AML-193 (cell line): ENCODE results near the gene FXN.

ENCODE experiments used
- DNase-seq, 2 experiments: peaks; one replicate each; lab custom pipeline; 2025; lab: John Stamatoyannopoulos, UW

FXN gene

GRCh38 chr9:69141851-69142250 lies 106.3 kb downstream of the FXN start:
- no peak for DNase-seq

GRCh38 chr9:69143291-69143690 lies 107.7 kb downstream of the FXN start:
- no peak for DNase-seq

DNA sequence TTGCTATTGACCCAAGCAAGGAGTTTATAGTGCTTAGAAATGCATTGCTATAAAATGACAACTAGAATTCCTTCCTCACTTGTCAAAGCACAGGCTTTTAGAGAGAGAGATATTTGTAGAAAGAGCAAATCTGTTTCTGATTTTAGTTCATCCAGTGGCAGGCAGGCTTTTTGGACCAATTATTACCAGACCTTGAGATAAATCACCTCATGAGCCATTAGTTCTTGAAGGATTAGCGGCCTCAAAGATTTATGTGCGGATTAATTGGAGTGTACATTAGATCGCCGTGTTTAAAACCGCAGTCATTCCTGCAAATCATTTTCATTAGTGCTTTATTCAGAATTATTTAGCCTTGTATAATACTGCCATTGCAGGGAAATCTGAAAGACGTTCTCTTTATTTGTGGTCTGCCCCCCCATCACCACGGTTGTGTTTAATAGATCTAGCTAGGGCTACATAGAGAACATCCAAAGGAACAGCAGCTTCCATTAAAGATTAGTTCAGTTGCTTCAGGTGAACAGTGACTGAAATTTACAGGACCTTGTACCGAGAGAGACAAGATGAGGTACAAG lies 109.7 kb downstream of the FXN start:
- DNase-seq, result no peak

DNA sequence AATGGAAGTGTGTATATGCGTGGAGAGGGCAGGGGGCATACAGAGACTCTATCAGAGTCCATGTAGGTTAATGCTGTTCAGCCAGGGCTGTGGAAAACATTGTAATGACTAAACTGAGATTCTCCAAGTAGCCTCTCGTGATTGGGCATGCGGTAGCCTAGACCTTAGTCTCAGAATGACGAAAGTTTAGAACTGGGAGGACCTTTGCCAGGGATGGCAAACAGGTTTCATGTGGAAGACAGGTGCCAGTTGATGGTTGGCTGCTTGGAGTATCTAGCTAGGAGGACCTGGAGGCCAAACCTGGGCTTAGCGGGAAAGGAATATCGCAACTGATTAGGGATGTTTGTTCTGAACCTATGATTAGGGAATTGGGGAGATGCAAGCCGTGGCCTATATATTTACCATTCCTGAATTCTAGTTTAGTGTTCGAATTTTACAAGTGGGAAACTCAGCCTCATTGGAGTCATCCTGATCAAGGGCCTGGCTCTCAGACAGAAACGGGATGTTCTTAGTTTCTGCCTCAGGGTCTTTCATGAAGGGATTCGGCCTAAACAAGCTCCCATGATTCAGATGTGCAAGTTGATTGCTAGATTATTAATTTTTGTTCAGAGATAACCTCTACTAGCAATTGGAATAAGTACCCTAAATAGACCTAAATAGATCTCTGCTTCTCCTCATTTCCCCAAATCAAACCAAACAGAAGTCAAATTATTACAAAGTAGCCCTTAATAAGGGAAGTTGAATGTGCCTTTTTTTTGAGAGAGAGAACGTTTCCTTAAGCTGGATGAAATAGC lies 111.7 kb downstream of the FXN start:
- no peak for DNase-seq

DNA sequence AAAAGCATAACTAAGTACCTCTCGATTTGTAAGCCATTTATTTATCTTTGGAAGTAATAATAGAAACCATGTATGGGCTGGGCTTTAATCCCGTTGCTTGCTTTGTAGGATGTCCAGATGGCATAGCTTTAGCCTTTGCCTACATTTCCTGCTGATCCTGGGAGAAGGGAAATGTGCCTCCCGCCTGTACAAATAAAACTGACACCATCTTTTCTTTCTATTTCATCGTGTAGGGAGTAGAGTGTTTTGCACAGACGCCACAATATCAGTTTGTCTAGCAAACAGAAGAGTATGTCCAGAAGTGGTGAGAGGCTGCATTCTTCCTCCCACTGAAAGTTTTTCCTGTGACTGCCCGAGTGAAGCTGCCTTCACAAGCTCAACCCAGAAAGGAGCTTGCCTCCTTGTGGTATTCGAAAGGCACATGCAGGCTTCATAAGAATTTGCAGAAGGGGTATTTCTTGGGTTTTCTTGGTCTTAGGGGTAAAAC lies 113.8 kb downstream of the FXN start:
- DNase-seq, result no peak
